Measurements from ENCODE around the gene USP32.

Gene USP32

GRCh38 chr17:60304502-60304901, 87.4 kb downstream of the USP32 start:
- no peak overlapping the region for H3K4me3 ChIP-seq (ENCODE audit: low read depth, low read length)
- TF ChIP-seq CTCF (IDR thresholded peaks at IDR 0.05; ENCODE audit: borderline replicate concordance, insufficient read depth, low read depth, low read length), result no peak

- no peak for TF ChIP-seq CTCF (IDR thresholded peaks at IDR 0.05; ENCODE audit: borderline replicate concordance, insufficient read depth, low read depth, low read length)
- no peak overlapping the region for H3K4me3 ChIP-seq (ENCODE audit: low read depth, low read length)
Measured at GRCh38 chr17:60303406-60304099, 88.4 kb downstream of the USP32 start.

GRCh38 chr17:60301649-60302048, 90.3 kb downstream of the USP32 start:
- no peak overlapping the region for H3K4me3 ChIP-seq (ENCODE audit: low read depth, low read length)
- TF ChIP-seq CTCF (IDR thresholded peaks at IDR 0.05; ENCODE audit: borderline replicate concordance, insufficient read depth, low read depth, low read length), result no peak

- no peak for TF ChIP-seq CTCF (IDR thresholded peaks at IDR 0.05; ENCODE audit: borderline replicate concordance, insufficient read depth, low read depth, low read length)
- no peak overlapping the region for H3K4me3 ChIP-seq (ENCODE audit: low read depth, low read length)
Measured at GRCh38 chr17:60300949-60301348, 91.0 kb downstream of the USP32 start.

GRCh38 chr17:60300011-60300410, 91.9 kb downstream of the USP32 start:
- TF ChIP-seq CTCF (IDR thresholded peaks at IDR 0.05; ENCODE audit: borderline replicate concordance, insufficient read depth, low read depth, low read length), result no peak

GRCh38 chr17:60297760-60298401, 94.1 kb downstream of the USP32 start:
- H3K4me3 ChIP-seq (ENCODE audit: low read depth, low read length), result no peak overlapping the region
- TF ChIP-seq CTCF (IDR thresholded peaks at IDR 0.05; ENCODE audit: borderline replicate concordance, insufficient read depth, low read depth, low read length), result no peak

More at GRCh38 chr17:60300011-60300410, 91.9 kb downstream of the USP32 start:
- no peak overlapping the region for H3K4me3 ChIP-seq (ENCODE audit: low read depth, low read length)

GRCh38 chr17:60296177-60296576, 95.8 kb downstream of the USP32 start:
- H3K4me3 ChIP-seq (ENCODE audit: low read depth, low read length), result no peak overlapping the region
- TF ChIP-seq CTCF (IDR thresholded peaks at IDR 0.05; ENCODE audit: borderline replicate concordance, insufficient read depth, low read depth, low read length), result no peak
